HG03159 (cell line): ENCODE results near the gene MED12L.
A peak's percentile ranks its signal among the peaks of the same experiment; 100 is the strongest.
"Not testable (repeated sequence)": the region's sequence is repeated elsewhere in the genome, so short reads cannot be mapped to it uniquely, and the experiment has no call there.

ENCODE experiments used
- ATAC-seq: cut with Tn5 transposase; IDR thresholded peaks from one replicate; pipeline ENCODE4 v1.9.1; 2021; ENCODE audit warnings: mild to moderate bottlenecking, moderate library complexity; ENCODE audit not compliant: unreplicated experiment

Gene MED12L

DNA sequence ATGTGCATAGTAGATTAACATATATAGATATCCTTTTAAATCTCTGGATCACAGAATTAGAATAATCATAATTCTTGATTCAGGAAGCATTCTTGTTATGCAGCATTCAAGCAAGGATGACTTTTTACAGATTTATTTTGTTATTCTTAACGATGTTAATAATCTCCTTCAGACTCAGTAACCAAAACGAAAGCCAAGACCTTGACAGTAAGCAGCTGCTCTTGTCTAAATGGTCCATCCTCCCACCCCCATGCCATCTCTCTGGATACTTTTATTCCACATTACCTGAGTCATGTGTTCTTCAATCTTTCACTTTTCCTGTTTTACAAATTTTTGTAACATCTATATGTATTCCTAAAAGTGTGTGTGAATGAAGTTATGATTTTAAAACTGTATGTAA lies 150.9 kb downstream of the MED12L start:
- no peak for ATAC-seq

DNA sequence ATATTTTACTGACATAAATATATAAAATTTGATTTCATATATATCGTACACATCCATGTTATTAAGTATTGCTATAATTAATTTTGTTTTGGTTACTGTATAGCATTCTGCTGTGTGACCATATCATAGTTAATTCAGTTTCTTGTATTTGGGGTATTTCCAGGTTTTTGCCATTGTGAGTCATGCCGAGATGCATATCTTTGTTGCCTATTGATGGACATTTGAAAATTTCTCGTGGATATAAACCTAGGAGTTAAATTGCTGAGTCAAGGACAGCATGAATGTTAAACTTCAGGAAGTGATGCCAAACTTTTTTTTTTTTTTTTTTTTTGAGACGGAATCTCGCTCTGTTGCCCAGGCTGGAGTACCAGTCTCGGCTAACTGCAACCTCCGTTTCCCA lies 151.3 kb downstream of the MED12L start:
- ATAC-seq = no peak

GRCh38 chr3:151242006-151242405 lies 156.5 kb downstream of the MED12L start:
- not testable (repeated sequence) for ATAC-seq

DNA sequence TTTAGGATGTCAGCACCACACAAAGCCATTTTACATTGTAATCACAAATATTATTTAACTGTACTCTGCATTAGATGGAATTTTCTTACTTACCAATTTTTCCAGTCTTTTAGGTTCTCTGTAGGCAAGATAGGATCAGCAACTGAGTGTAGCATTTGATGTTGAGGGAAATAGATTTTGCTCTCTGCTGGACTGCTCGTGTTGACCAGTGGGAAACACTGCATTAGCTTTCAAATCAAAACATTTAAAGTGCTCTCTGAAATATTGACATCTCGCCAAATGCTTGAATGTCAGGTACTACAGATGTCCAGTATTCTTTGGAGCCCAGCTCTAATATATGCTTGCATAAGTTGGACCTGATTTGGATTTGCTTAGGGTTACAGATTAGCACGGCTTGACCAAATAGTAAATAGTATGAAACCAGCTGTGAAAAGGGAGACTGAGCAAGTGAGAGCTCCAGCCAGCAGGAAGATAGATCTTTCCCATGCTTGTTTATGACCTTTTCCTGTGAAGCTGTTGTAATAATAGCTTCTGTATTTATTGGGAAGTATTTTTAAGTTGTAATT lies 163.4 kb downstream of the MED12L start:
- no peak for ATAC-seq

DNA sequence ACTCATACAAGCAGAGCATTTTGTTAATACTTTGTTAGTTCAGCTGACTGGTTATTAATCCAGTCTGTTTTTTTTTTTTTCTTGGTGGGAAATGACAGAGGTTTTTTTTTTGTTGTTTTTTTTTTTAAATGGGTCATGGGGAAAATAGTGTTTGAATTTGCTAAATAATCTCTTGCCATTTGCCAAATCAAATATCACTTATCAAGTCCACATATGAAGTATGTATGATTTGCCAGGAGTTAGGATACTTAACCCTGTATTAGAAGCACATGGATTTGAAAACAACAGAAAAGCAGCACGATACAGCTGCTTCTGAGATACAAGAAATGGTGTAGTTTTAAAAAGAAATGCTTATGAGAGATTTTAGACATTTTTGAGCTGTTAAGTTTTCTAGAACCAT lies 171.3 kb downstream of the MED12L start:
- ATAC-seq = no peak

DNA sequence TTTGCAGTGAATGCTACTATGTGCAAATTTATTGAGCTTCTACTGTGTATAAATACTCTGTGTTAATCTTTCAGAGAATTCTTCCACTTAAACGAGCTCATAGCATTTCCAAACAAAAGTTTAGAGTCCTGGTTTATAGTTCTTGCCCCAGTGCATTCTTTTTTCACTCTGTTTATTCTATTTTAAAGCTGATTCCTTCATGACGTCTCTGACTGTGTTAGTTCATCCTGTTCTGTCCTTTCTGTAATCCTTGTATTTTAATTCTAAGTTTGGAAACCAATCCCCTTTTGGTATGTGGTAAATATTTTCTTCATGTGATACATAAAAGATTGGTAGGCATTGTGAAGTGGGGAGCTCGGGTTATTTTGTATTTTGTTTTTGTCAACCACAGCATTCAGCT lies 174.2 kb downstream of the MED12L start:
- ATAC-seq = no peak

GRCh38 chr3:151262871-151263525 lies 177.5 kb downstream of the MED12L start:
- ATAC-seq = no peak

- no peak for ATAC-seq
Measured at GRCh38 chr3:151264605-151265004, 179.1 kb downstream of the MED12L start.

- no peak for ATAC-seq
Measured at GRCh38 chr3:151265166-151265565, 179.7 kb downstream of the MED12L start.

GRCh38 chr3:151265866-151266265 lies 180.4 kb downstream of the MED12L start:
- peak; percentile 95 for ATAC-seq

DNA sequence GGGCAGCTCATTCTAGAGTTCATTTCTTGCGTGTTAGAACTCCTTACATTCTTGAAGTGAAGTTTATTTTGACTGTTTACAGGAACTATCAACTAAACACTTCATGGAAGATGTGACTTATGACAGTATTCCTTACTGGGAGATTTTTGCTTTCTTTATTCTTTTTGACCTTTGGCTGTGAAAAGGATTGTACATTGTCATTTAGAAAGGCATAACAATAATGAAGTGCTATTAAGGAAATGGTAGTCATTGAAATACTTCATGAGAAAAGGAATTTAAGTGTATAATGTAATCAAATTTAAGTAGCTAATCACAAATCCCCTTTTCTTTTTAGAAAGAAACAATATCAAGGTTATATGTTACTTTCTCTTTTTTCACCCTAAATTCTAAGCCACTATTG lies 181.6 kb downstream of the MED12L start:
- no peak for ATAC-seq

GRCh38 chr3:151268267-151269235 lies 183.1 kb downstream of the MED12L start:
- ATAC-seq = peak; percentile 32

DNA sequence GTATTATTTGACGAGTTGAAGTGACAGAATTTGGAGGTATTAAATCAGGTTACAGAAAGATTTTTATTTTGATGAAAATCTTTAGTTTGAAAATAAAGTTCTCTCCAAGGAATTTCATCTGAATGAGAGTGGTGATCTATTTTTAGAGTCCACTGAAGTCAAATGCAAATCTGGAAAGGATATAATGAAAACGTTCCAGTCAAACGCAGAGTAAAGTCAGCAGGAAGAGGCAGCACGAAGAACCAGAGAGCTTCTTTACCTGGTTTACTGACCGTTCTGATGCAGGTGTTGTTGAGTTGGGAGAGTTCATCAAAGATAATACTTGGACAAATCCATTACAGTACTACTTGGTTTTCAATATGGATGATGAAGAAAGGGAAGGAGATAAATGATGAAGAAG lies 184.2 kb downstream of the MED12L start:
- ATAC-seq = no peak

- no peak for ATAC-seq
Measured at GRCh38 chr3:151275091-151275490, 189.6 kb downstream of the MED12L start.

- ATAC-seq = peak; percentile 36
Measured at GRCh38 chr3:151276038-151276686, 190.7 kb downstream of the MED12L start.

DNA sequence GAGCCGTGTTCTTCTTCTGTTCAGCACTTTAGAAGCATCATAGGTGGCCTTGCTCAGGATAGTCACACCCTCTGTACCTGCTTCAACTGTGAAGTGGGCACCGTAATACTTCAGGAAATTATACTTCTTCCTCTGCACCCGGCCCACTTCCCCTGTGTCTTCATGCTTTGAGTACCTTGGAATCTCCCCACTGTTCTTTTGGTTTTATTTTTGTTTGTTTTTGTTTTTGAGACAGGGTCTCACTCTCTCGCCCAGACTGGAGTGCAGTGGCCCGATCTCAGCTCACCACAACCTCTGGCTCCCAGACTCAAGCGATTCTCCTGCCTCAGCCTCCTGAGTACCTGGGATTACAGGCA lies 191.2 kb downstream of the MED12L start:
- peak; percentile 70 for ATAC-seq

DNA sequence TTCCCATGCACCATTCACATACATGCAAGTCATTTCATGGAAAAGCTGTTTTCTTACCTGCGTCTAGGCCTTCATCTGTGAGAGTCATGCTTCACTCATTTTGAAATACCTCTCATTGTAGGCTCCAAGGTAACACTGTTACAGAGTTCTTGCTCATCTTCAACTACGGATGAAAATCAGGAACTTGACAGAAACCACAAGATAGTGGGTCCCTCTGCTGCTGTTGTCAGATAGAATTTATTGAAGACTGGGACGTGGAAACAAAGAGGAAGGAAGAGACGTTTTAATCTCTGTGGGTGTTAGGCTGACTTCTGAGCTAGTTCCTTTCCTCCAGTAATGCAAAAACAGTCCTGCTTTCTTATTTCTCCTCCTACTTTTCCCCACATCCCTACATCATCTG lies 192.8 kb downstream of the MED12L start, which contains the start of gene P2RY14:
P2RY14 (minus strand) TSS at position 313 of the 400 bp plus-strand sequence. CDS start 64,226 bp downstream, outside the sequence.
- ATAC-seq = no peak

- ATAC-seq = no peak
Measured at GRCh38 chr3:151281671-151282324, 196.3 kb downstream of the MED12L start.

GRCh38 chr3:151282921-151283320 lies 197.5 kb downstream of the MED12L start:
- ATAC-seq = no peak

- ATAC-seq = no peak
Measured at GRCh38 chr3:151283387-151283786, 197.9 kb downstream of the MED12L start.
